Transverse colon (tissue), 3 donors: ENCODE results near the gene CRYGN.

ENCODE experiments used
- CTCF ChIP-seq, 5 experiments: fragments of 200-600 bp in 3 of 5; fragments of 450-650 bp in 2 of 5; sonication (generic) in 3 of 5; IDR thresholded peaks; 1 replicate in 2 of 5; 2 replicates in 3 of 5; pipeline ENCODE4 v1.5.1; 2016 to 2017; ENCODE audit warnings: antibody characterized with exemption in 5 of 5, inconsistent platforms in 3 of 5, mild to moderate bottlenecking in 2 of 5, moderate library complexity in 1 of 5
- EP300 ChIP-seq: sonication (generic); formaldehyde crosslinking; IDR thresholded peaks from one replicate; pipeline ENCODE4 v1.6.1; 2017; ENCODE audit warnings: antibody characterized with exemption, low read depth
- POLR2A ChIP-seq: fragments of 450-650 bp; IDR thresholded peaks from one replicate; pipeline ENCODE4 v1.6.1; 2016; ENCODE audit warnings: antibody characterized with exemption, mild to moderate bottlenecking, moderate library complexity

- TF ChIP-seq POLR2A (no peak), CTCF (IDR thresholded peaks at IDR 0.05) (no peak), EP300 (no peak)
These were observed 16.0 kb downstream of the CRYGN start for GRCh38 chr7:151423936-151424335.
